GM13977 (cell line): Measurements from ENCODE around the gene PIK3CG.
"Not testable (repeated sequence)": the region's sequence is repeated elsewhere in the genome, so short reads cannot be mapped to it uniquely, and the experiment has no call there.

ENCODE experiments used
- DNase-seq: peaks from one replicate; pipeline ENCODE4 v3.0.0; 2012; ENCODE audit warnings: low spot score
- CTCF ChIP-seq: IDR thresholded peaks from 2 replicates; pipeline ENCODE4 v1.5.1; 2012; ENCODE audit warnings: mild to moderate bottlenecking, control low read depth; ENCODE audit not compliant: insufficient read depth; ENCODE audit errors: extremely low read depth, missing control alignments
- in situ Hi-C: fragments of 300-500 bp; cut with MboI; formaldehyde crosslinking; loops from one replicate; pipeline ENCODE4 v1.12.0; 2022; ENCODE audit warnings: low sequenced_read_pairs, low pct_unique_long_range_greater_than_20kb, mixed read lengths, inconsistent platforms; ENCODE audit not compliant: unreplicated experiment

PIK3CG gene

DNA sequence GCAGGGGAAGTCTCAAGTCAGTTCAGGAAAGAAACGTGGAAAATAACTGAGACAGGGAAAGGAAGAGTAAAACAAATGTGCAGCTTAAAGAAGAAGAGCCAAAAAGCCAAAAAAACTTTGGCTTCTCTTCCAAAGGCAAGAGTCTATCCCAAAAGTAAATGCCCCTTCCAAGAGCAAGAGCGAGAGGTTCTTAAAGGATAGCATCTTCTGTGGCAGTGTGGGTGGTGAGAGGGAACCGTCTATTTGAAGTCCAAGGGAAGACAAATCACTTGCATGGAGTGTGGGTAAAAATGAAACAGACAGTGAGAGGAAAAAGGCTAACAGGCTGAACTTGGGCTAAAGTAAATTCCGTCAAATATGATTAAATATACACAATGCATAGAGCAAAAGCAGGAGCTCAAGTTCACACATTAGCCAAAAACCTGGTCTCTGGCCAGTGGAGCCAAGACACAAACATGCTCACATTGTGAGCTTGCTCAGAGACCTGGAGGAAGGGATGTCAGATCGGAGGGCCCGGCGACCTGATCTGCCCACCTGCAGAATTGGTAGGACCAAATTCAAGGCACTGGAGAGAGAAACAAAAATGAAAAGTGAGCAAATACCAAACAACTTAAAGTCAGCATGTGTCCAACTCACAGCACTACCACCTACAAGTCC lies 87.0 kb downstream of the PIK3CG start:
- in situ Hi-C loops = no loop called here
- DNase-seq = no peak
- TF ChIP-seq CTCF = no peak

- in situ Hi-C loops = no loop called here
- DNase-seq = no peak
- no peak for TF ChIP-seq CTCF
Observed at GRCh38 chr7:106952658-106953231, 87.7 kb downstream of the PIK3CG start.

DNA sequence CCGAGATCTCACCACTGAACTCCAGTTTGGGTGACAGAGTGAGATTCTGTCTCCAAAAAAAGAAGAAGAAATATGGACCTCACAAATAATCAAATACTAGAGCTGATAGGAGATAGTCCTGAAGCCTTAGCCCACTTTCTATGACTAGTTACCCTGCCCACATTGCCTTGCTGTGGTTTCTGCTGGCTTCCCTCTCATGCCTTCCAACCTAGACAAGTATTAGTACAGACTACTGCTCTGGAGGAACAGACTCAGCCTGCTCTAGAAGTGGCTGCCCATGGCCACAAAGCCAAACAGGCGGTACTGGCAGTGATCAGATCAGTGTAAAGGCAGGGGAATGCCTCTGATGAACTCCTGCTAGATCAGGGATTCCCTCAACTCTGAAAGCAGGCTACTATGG lies 89.8 kb downstream of the PIK3CG start:
- DNase-seq = no peak
- no peak for TF ChIP-seq CTCF
- in situ Hi-C loops = no loop called here

DNA sequence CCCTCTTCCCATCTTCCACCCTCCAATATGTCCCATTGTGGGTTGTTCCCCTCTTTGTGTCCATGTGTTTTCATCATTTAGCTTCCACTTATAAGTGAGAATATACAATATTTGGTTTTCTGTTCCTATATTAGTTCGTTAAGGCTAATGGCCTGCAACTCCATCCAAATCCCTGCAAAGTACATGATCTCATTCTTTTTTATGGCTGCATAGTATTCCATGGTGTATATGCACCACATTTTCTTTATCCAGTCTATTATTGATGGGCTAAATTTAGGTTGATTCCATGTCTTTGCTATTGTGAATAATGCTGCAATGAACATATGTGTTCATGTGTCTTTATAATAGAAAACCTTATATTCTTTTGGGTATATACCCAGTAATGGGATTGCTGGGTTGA lies 90.8 kb downstream of the PIK3CG start:
- in situ Hi-C loops, DNase-seq: not testable (repeated sequence)
